Neuronal stem cell (in vitro differentiated cells): ENCODE data around the gene UBE3B.
"Not testable (repeated sequence)": the region's sequence is repeated elsewhere in the genome, so short reads cannot be mapped to it uniquely, and the experiment has no call there.

Experiments used
- DNase-seq: peaks from one replicate; pipeline ENCODE4 v3.0.0-alpha.2; 2013; ENCODE audit warnings: low spot score
- H2AFZ ChIP-seq: one replicate; pipeline ENCODE4 v1.6.1; 2013; ENCODE audit warnings: mild to moderate bottlenecking, low read length, inconsistent platforms
- H2AK5ac ChIP-seq: 2 replicates; pipeline ENCODE4 v1.6.1; 2013; ENCODE audit warnings: low read depth, mild to moderate bottlenecking, inconsistent platforms, low read length, moderate library complexity, mixed read lengths
- H2BK120ac ChIP-seq: 2 replicates; pipeline ENCODE4 v1.6.1; 2013; ENCODE audit warnings: low read depth, mild to moderate bottlenecking, inconsistent platforms, low read length, moderate library complexity, mixed read lengths
- H2BK12ac ChIP-seq: one replicate; pipeline ENCODE4 v1.6.1; 2013; ENCODE audit warnings: low read length, inconsistent platforms
- H2BK15ac ChIP-seq: 2 replicates; pipeline ENCODE4 v1.6.1; 2013; ENCODE audit warnings: mild to moderate bottlenecking, low read length, inconsistent platforms, mixed read lengths
- H2BK5ac ChIP-seq: one replicate; pipeline ENCODE4 v1.6.1; 2013; ENCODE audit warnings: inconsistent platforms, mild to moderate bottlenecking, low read length, moderate library complexity
- H3K14ac ChIP-seq: one replicate; pipeline ENCODE4 v1.6.1; 2013; ENCODE audit warnings: low read length, inconsistent platforms
- H3K18ac ChIP-seq: 2 replicates; pipeline ENCODE4 v1.6.1; 2013; ENCODE audit warnings: low read length, inconsistent platforms
- H3K23ac ChIP-seq: 2 replicates; pipeline ENCODE4 v1.6.1; 2013; ENCODE audit warnings: low read depth, mild to moderate bottlenecking, mixed read lengths, low read length, inconsistent platforms; ENCODE audit not compliant: poor library complexity
- H3K27ac ChIP-seq: replicated peaks from 3 replicates; pipeline ENCODE4 v1.5.1; 2013; ENCODE audit warnings: low read length, inconsistent platforms
- H3K27me3 ChIP-seq, 3 experiments: 2 replicates each; pipeline ENCODE4 v1.6.1; 2013; ENCODE audit warnings: low read length in 3 of 3, mild to moderate bottlenecking in 2 of 3, inconsistent platforms in 1 of 3, low read depth in 1 of 3, mixed read lengths in 1 of 3, moderate library complexity in 1 of 3; ENCODE audit not compliant: control insufficient read depth in 3 of 3, insufficient read depth in 3 of 3
- H3K36me3 ChIP-seq, 2 donors: replicated peaks in 1 of 2; 2 replicates each; pipeline ENCODE4 v1.6.1; 2013; ENCODE audit warnings: low read length in 2 of 2; ENCODE audit not compliant: control insufficient read depth in 2 of 2, insufficient read depth in 2 of 2
- H3K4ac ChIP-seq: 2 replicates; pipeline ENCODE4 v1.6.1; 2013; ENCODE audit warnings: inconsistent platforms, mild to moderate bottlenecking, low read length, moderate library complexity
- H3K4me1 ChIP-seq, 2 donors: 1 replicate in 1 of 2; 2 replicates in 1 of 2; pipeline ENCODE4 v1.6.1; 2013; ENCODE audit warnings: low read length in 2 of 2, low read depth in 1 of 2; ENCODE audit not compliant: control insufficient read depth in 2 of 2, insufficient read depth in 1 of 2
- H3K4me2 ChIP-seq: one replicate; pipeline ENCODE4 v1.6.1; 2013; ENCODE audit warnings: mild to moderate bottlenecking, low read length, inconsistent platforms; ENCODE audit not compliant: insufficient read depth, poor library complexity, severe bottlenecking
- H3K4me3 ChIP-seq, 2 donors: 2 replicates each; pipeline ENCODE4 v1.5.1; 2013; ENCODE audit warnings: low read length in 2 of 2, mild to moderate bottlenecking in 2 of 2, inconsistent platforms in 1 of 2, moderate library complexity in 1 of 2
- H3K79me1 ChIP-seq: one replicate; pipeline ENCODE4 v1.6.1; 2013; ENCODE audit warnings: low read depth, mild to moderate bottlenecking, inconsistent platforms, low read length, moderate library complexity
- H3K9ac ChIP-seq: one replicate; pipeline ENCODE4 v1.6.1; 2013; ENCODE audit warnings: mild to moderate bottlenecking, low read depth, low read length, inconsistent platforms; ENCODE audit not compliant: poor library complexity
- H3K9me3 ChIP-seq, 2 donors: replicated peaks in 1 of 2; 2 replicates each; pipeline versions ENCODE3 to v1.6.1; 2013; ENCODE audit warnings: low read length in 2 of 2, mild to moderate bottlenecking in 2 of 2, inconsistent platforms in 1 of 2, low read depth in 1 of 2, mixed read lengths in 1 of 2, moderate library complexity in 1 of 2; ENCODE audit not compliant: control insufficient read depth in 2 of 2, insufficient read depth in 1 of 2
- H4K8ac ChIP-seq: one replicate; pipeline ENCODE4 v1.6.1; 2013; ENCODE audit warnings: low read depth, mild to moderate bottlenecking, inconsistent platforms, low read length, moderate library complexity
- H4K91ac ChIP-seq: one replicate; pipeline ENCODE4 v1.6.1; 2013; ENCODE audit warnings: low read length, low read depth, mild to moderate bottlenecking, inconsistent platforms; ENCODE audit not compliant: poor library complexity
- WGBS, 2 donors: extraction: QIAGEN DNeasy Blood & Tissue Kit; methylation state at CpG; one replicate each; pipeline ENCODE4 v1.1.7; 2013; ENCODE audit warnings: missing lambda C conversion rate in 2 of 2, mixed read lengths in 1 of 2; ENCODE audit not compliant: insufficient read length in 2 of 2, insufficient replicate concordance in 1 of 2; ENCODE audit errors: extremely low coverage in 2 of 2; 5-methylcytosine and 5-hydroxymethylcytosine counted together

The UBE3B gene

DNA sequence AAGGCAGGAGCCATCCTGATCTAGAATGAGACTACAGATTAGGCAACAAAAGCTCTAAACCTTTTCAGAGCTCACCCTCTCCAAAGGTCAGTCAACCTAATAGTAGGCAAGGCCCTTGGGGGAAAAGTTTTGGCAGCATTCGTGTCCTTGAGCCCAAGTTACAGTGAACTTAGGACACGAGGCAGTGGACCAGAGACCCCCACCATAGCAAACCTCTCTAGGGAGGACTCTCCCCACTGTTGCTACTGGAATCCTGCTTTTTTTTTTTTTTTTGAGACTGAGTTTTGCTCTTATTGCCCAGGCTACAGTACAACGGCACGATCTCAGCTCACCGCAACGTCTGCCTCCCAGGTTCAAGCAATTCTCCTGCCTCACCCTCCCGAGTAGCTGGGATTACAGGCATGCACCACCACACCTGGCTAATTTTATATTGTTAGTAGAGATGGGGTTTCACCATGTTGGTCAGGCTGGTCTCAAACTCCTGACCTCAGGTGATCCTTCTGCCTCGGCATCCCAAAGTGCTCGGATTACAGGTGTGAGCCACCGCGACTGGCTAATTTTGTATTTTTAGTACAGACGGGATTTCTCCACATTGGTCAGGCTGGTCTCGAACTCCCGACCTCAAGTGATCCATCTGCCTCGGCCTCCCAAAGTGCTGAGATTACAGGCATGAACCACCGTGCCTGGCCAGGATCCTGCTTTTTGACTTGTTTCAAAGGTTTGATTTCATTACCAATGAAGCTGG is 3.7 kb upstream of the UBE3B start:
- H2BK5ac ChIP-seq, H2BK12ac ChIP-seq, H4K8ac ChIP-seq, H3K14ac ChIP-seq, H3K27me3 ChIP-seq, H3K4me3 ChIP-seq, H3K9me3 ChIP-seq, H3K4me1 ChIP-seq, H2BK15ac ChIP-seq, H4K91ac ChIP-seq, H3K9ac ChIP-seq, H2AFZ ChIP-seq, H3K23ac ChIP-seq, H2AK5ac ChIP-seq, H3K4me2 ChIP-seq, H3K18ac ChIP-seq, DNase-seq, H3K4ac ChIP-seq, H3K27ac ChIP-seq, H2BK120ac ChIP-seq: not testable (repeated sequence)
- peaks cover 7 to 65% of the 10 kb centered on the region in 2 donors for H3K36me3 ChIP-seq
- no CpG with 5 or more reads among the region's 16 CpGs for WGBS, 2 donors
- H3K79me1 ChIP-seq: peaks cover 10% of the 10 kb centered on the region

GRCh38 chr12:109475121-109475520 is 2.3 kb upstream of the UBE3B start:
- H2BK12ac ChIP-seq: no peak overlapping the region
- H2BK5ac ChIP-seq: no peak overlapping the region
- no CpG with 5 or more reads among the region's 7 CpGs for WGBS, 2 donors
- H3K4me2 ChIP-seq: no peak overlapping the region
- H2AK5ac ChIP-seq: no peak overlapping the region
- no peak overlapping the region for H2AFZ ChIP-seq
- H3K4me1 ChIP-seq: peaks cover 2 to 8% of the 10 kb centered on the region in 2 donors
- no peaks in the 10 kb centered on the region for H3K9me3 ChIP-seq
- peaks cover 2 to 53% of the 10 kb centered on the region in 2 donors for H3K36me3 ChIP-seq
- H3K9ac ChIP-seq: no peak overlapping the region
- no peak overlapping the region for H3K18ac ChIP-seq
- peaks cover 5% of the 10 kb centered on the region for H3K79me1 ChIP-seq
- no peak overlapping the region for H2BK15ac ChIP-seq
- H4K91ac ChIP-seq: no peak overlapping the region
- peak overlapping the region in 1 of 2 donors; percentile 92 for H3K4me3 ChIP-seq
- no peak overlapping the region for H3K4ac ChIP-seq
- H3K27ac ChIP-seq: no peak overlapping the region
- no peak overlapping the region for H2BK120ac ChIP-seq
- DNase-seq: no peak
- H3K23ac ChIP-seq: no peak overlapping the region
- no peak overlapping the region for H3K14ac ChIP-seq
- no peak overlapping the region for H4K8ac ChIP-seq
- no peaks in the 10 kb centered on the region for H3K27me3 ChIP-seq

DNA sequence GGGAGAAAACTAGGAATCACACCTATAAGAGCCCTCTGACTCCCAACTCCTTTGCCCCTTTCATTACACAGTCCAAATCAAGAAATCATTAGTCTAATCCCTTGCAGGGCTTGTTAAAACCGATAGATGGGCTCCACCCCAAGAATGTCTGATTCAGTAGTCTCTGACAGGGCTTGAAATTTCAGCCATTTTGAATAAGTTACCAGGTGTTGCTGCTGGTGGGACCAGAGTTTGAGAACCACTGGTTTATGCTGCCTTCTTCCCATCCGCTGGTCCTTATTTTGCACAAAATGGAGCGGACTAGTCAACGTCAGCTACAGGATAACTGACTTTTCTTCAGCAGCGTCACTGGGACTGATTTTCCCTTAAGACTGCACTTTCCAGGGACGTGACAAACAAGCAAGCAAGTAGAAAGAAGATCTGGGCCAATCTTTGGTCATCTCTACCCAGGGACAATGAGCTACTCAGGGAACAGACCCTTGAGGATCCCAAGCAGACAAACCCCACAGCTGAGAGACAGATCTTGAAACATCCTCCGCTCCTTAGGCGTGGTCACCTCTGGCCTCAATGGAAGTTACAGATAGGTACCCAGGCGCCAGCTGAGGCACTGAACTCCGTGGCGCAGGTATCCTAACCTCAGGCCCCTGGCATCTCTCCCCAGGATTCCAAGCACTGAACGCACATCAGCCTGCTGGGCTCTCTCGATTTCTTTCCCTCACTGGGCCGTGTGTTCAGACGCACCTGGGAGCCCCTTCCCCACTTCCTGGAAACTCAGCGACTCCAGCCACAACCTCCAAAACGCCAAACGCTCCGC is 1.2 kb upstream of the UBE3B start:
- Histone ChIP-seq H2BK15ac (peak overlapping the region; percentile 30), H3K9ac (peak overlapping the region; percentile 92), H3K18ac (no peak overlapping the region), H3K9me3 (no peaks in the 10 kb centered on the region), H3K4me2 (peak overlapping the region; percentile 65), H3K14ac (no peak overlapping the region), H4K91ac (no peak overlapping the region), H3K4me1 (peaks cover 2 to 8% of the 10 kb centered on the region in 2 donors), H4K8ac (no peak overlapping the region), H3K27me3 (no peaks in the 10 kb centered on the region), H3K4ac (no peak overlapping the region), H3K79me1 (peaks cover 5% of the 10 kb centered on the region), H2BK5ac (peak overlapping the region; percentile 67), H3K4me3 (peak overlapping the region; percentile 91 to 92), H2AK5ac (peak overlapping the region; percentile 35), H2BK12ac (no peak overlapping the region), H2AFZ (peak overlapping the region; percentile 99), H2BK120ac (no peak overlapping the region), H3K36me3 (peaks cover 2 to 42% of the 10 kb centered on the region in 2 donors), H3K27ac (no peak overlapping the region), H3K23ac (no peak overlapping the region)
- DNase-seq: no peak
- no CpG with 5 or more reads among the region's 19 CpGs for WGBS, 2 donors

- no peak overlapping the region for H3K4ac ChIP-seq
- H3K27me3 ChIP-seq: no peaks in the 10 kb centered on the region
- WGBS, 2 donors: 88 to 100% methylated on average over 1 to 2 of the region's 11 CpGs
- no peak overlapping the region for H2BK120ac ChIP-seq
- no peak overlapping the region for H2BK12ac ChIP-seq
- H2BK15ac ChIP-seq: peak overlapping the region; percentile 30
- no peak overlapping the region for H3K14ac ChIP-seq
- H3K79me1 ChIP-seq: peaks cover 5% of the 10 kb centered on the region
- no peak overlapping the region for H2AK5ac ChIP-seq
- peak overlapping the region; percentile 46 for H3K23ac ChIP-seq
- peak overlapping the region; percentile 99 for H2AFZ ChIP-seq
- no peaks in the 10 kb centered on the region for H3K9me3 ChIP-seq
- peak overlapping the region; percentile 91 to 92 for H3K4me3 ChIP-seq
- peak overlapping the region; percentile 92 for H3K9ac ChIP-seq
- H4K8ac ChIP-seq: no peak overlapping the region
- H4K91ac ChIP-seq: no peak overlapping the region
- H3K4me1 ChIP-seq: peaks cover 2 to 8% of the 10 kb centered on the region in 2 donors
- H3K18ac ChIP-seq: peak overlapping the region; percentile 87
- DNase-seq: no peak
- peaks cover 2 to 36% of the 10 kb centered on the region in 2 donors for H3K36me3 ChIP-seq
- peak overlapping the region; percentile 65 for H3K4me2 ChIP-seq
- no peak overlapping the region for H3K27ac ChIP-seq
- peak overlapping the region; percentile 67 for H2BK5ac ChIP-seq
Observed at GRCh38 chr12:109476807-109477184, 638 bp upstream of the UBE3B start.
